ENCODE data around the gene NFU1. TPM values are rescaled to one million over a fixed set of nuclear protein-coding genes. Genes with fewer than 3 reads are reported as not detected.

NFU1 gene
- total RNA-seq, 2 donors from 2014 or later = 31.8 to 43.0 TPM

GRCh38 chr2:69393963-69394362 lies 43.3 kb downstream of the NFU1 start:
- H3K36me3 ChIP-seq = peaks cover 13% of the 10 kb centered on the region

GRCh38 chr2:69390471-69390870 lies 46.8 kb downstream of the NFU1 start:
- no peaks in the 10 kb centered on the region for H3K27me3 ChIP-seq
- no peak for TF ChIP-seq CTCF (IDR thresholded peaks at IDR 0.05)
- DNase-seq (ENCODE audit: low spot score) = no peak
- H3K36me3 ChIP-seq = peaks cover under 1% of the 10 kb centered on the region
- no peak overlapping the region for H3K4me3 ChIP-seq
- no peaks in the 10 kb centered on the region for H3K9me3 ChIP-seq
- H3K27ac ChIP-seq = no peak overlapping the region
- H3K4me1 ChIP-seq = peaks cover 0 to 13% of the 10 kb centered on the region in 2 donors

More at GRCh38 chr2:69393963-69394362, 43.3 kb downstream of the NFU1 start:
- H3K4me1 ChIP-seq = no peaks in the 10 kb centered on the region
- no peaks in the 10 kb centered on the region for H3K27me3 ChIP-seq
- H3K27ac ChIP-seq = no peak overlapping the region
- no peak for DNase-seq (ENCODE audit: low spot score)
- no peak overlapping the region for H3K4me3 ChIP-seq
- no peak for TF ChIP-seq CTCF (IDR thresholded peaks at IDR 0.05)
- no peaks in the 10 kb centered on the region for H3K9me3 ChIP-seq

- H3K9me3 ChIP-seq = no peaks in the 10 kb centered on the region
- peaks cover 0 to 17% of the 10 kb centered on the region in 2 donors for H3K4me1 ChIP-seq
- no peak overlapping the region for H3K4me3 ChIP-seq
- no peak for TF ChIP-seq CTCF (IDR thresholded peaks at IDR 0.05)
- DNase-seq (ENCODE audit: low spot score) = no peak
- H3K27ac ChIP-seq = no peak overlapping the region
- no peaks in the 10 kb centered on the region for H3K27me3 ChIP-seq
- no peaks in the 10 kb centered on the region for H3K36me3 ChIP-seq
Observed at GRCh38 chr2:69390001-69390400, 47.2 kb downstream of the NFU1 start.

- Histone ChIP-seq H3K27me3 (no peaks in the 10 kb centered on the region), H3K4me3 (no peak overlapping the region), H3K4me1 (peaks cover 0 to 20% of the 10 kb centered on the region in 2 donors), H3K9me3 (no peaks in the 10 kb centered on the region), H3K36me3 (no peaks in the 10 kb centered on the region), H3K27ac (no peak overlapping the region)
- no peak for TF ChIP-seq CTCF (IDR thresholded peaks at IDR 0.05)
- no peak for DNase-seq (ENCODE audit: low spot score)
Observed at GRCh38 chr2:69389271-69389670, 48.0 kb downstream of the NFU1 start.

- TF ChIP-seq CTCF (IDR thresholded peaks at IDR 0.05) = no peak
- DNase-seq (ENCODE audit: low spot score) = no peak
- no peaks in the 10 kb centered on the region for H3K27me3 ChIP-seq
- no peaks in the 10 kb centered on the region for H3K9me3 ChIP-seq
- peak overlapping the region; percentile 81 to 93 for H3K27ac ChIP-seq
- H3K36me3 ChIP-seq = no peaks in the 10 kb centered on the region
- H3K4me3 ChIP-seq = peak overlapping the region; percentile 72 to 98
- peaks cover 0 to 27% of the 10 kb centered on the region in 2 donors for H3K4me1 ChIP-seq
Observed at GRCh38 chr2:69387770-69388481, 49.3 kb downstream of the NFU1 start.

Data from right atrium auricular region (tissue), 2 donors.